Stimulated activated effector memory CD8-positive, alpha-beta T cell treated with anti-CD3 and anti-CD28 coated beads, Interleukin-12 subunit alpha, Interleukin-12 subunit beta, amount 100 ng/mL, for 72 hours (primary cell): ENCODE measurements around the gene RRBP1.

Experiments used
- ATAC-seq: fragments of 150-1000 bp; cut with Tn5 transposase; 2 replicates; pipeline ENCODE4 v1.10.0; 2021
- DNase-seq, 2 donors: peaks; one replicate each; pipeline ENCODE4 v3.0.0; 2021 to 2022; ENCODE audit warnings: low spot score in 2 of 2
- H3K27ac Mint-ChIP-seq: one replicate; pipeline ENCODE4 v1.8.0; 2022; ENCODE audit warnings: mild to moderate bottlenecking, mixed read lengths
- H3K36me3 Mint-ChIP-seq: one replicate; pipeline ENCODE4 v1.8.0; 2022; ENCODE audit warnings: mild to moderate bottlenecking, mixed read lengths
- H3K4me1 Mint-ChIP-seq: one replicate; pipeline ENCODE4 v1.8.0; 2022; ENCODE audit warnings: mixed read lengths
- H3K4me3 Mint-ChIP-seq: one replicate; pipeline ENCODE4 v1.8.0; 2022; ENCODE audit warnings: mild to moderate bottlenecking, mixed read lengths
- H3K9me3 Mint-ChIP-seq: one replicate; pipeline ENCODE4 v1.8.0; 2022; ENCODE audit warnings: mixed read lengths

Gene RRBP1

DNA sequence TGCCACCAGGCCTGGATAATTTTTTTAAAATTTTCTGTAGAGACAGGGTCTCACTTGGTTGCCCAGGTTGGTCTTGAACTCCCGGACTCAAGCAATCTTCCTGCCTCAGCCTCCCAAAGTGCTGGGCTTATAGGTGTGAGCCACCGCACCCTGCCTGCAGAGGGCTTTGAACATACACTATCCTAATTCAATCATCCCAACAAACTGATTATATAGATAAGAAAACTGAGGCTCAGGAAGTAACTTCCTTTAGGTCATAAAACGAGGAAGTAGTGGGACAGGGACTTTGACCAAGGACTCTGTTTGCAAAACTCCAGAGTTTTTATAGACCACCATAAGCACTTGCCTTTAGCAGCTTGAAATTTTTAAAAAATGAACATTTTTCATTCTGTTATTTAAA, 12.7 kb upstream of the RRBP1 start:
- Mint-ChIP-seq H3K9me3 (no peaks in the 10 kb centered on the region), H3K4me3 (no peak overlapping the region), H3K4me1 (no peaks in the 10 kb centered on the region), H3K27ac (no peak overlapping the region), H3K36me3 (no peaks in the 10 kb centered on the region)
- ATAC-seq (no peak), DNase-seq (no peak)

DNA sequence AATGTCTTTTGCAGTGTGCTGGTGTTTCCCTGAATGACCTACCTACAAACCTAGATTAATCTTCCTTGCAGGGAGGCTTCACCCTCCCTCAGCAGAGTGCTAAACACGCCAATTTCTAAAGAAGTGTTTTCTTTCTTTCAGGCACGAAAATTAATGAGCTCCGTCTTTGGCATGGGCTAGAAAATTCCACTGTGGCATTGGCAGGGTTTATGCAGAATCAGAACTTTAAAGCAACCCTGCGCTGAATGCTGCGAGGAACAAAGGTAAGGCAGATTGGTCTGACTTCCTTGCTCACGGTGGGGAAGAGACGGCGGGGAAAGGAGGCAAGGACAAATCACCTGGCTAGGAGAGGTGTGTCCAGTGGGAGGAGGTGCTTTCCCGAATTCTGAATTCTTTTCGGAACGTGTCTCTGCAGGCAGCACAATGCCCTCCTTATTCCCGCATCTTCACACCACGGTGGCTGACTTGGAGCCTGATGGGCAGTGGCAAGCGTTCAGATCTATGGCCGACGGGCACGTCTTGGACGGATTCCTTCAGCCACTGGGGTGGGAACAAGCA, 11.5 kb upstream of the RRBP1 start:
- H3K9me3 Mint-ChIP-seq, result no peaks in the 10 kb centered on the region
- no peak overlapping the region for H3K4me3 Mint-ChIP-seq

DNA sequence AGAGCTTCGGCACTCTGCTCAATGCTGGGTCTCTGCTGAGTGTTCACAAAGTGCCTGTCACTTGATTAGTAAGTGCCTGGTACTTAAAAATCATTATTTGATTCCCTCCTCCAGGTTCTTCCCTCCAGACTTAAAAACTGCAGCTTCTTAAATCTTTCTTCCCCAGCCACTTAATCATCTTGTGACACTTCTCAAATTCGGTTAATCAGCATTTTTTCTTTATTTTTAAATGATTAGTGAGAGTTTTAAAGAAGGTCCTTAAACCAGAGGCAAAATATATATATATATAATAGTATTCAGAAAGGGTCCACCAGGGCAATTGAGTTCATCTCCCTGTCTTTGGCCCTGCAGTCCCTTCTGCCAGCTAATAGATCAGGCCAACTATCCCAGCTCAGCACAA, 9.7 kb upstream of the RRBP1 start:
- Mint-ChIP-seq H3K27ac (no peak overlapping the region), H3K4me3 (no peak overlapping the region), H3K36me3 (no peaks in the 10 kb centered on the region), H3K4me1 (no peaks in the 10 kb centered on the region), H3K9me3 (no peaks in the 10 kb centered on the region)
- DNase-seq (no peak), ATAC-seq (no peak)

More for the DNA sequence above, 11.5 kb upstream of the RRBP1 start:
- ATAC-seq (no peak), DNase-seq (no peak)
- no peaks in the 10 kb centered on the region for H3K4me1 Mint-ChIP-seq
- H3K36me3 Mint-ChIP-seq, result no peaks in the 10 kb centered on the region
- no peak overlapping the region for H3K27ac Mint-ChIP-seq

DNA sequence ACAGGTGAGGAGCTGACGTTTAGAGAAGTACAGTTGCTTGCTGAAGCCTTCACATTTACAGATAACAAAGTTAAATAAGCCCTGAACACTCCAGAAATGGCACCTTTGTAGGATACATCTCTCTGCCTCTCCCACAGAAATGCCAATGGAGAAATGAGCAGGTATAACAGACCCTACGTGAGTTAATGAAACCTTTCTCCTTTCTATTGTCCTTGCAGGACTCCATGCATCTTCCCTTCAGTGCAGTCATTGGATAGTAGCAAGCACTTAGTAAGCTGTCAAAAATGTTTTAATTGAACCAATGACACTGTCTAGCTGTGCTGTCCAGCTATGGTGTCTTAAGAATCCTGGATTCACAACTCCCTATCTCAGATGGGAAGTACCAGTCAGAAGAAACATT, 8.1 kb upstream of the RRBP1 start:
- no peaks in the 10 kb centered on the region for H3K4me1 Mint-ChIP-seq
- no peak for DNase-seq
- no peak overlapping the region for H3K27ac Mint-ChIP-seq
- H3K4me3 Mint-ChIP-seq, result no peak overlapping the region
- no peaks in the 10 kb centered on the region for H3K36me3 Mint-ChIP-seq
- no peaks in the 10 kb centered on the region for H3K9me3 Mint-ChIP-seq
- no peak for ATAC-seq

DNA sequence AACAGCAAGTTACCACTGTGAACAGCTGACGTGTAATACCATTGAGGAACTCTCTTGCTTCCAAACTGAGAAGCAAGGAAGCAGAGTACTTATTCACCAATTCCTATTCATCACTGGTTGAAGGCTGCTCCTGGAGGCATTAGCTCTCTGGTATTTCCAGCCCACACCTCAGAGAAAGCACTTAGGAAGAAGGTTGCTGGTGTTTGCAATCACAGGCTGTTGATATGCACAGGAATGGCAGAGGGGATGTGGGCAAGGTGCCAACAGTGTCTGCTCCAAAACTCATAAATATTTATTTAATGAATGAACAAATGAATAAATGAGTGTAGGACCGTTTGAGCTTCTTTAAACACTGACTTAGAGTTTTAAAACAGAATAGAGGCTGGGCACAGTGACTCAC, 6.9 kb upstream of the RRBP1 start:
- Mint-ChIP-seq H3K36me3 (no peaks in the 10 kb centered on the region), H3K27ac (no peak overlapping the region), H3K9me3 (no peaks in the 10 kb centered on the region), H3K4me1 (no peaks in the 10 kb centered on the region), H3K4me3 (no peak overlapping the region)
- no peak for ATAC-seq
- no peak for DNase-seq

DNA sequence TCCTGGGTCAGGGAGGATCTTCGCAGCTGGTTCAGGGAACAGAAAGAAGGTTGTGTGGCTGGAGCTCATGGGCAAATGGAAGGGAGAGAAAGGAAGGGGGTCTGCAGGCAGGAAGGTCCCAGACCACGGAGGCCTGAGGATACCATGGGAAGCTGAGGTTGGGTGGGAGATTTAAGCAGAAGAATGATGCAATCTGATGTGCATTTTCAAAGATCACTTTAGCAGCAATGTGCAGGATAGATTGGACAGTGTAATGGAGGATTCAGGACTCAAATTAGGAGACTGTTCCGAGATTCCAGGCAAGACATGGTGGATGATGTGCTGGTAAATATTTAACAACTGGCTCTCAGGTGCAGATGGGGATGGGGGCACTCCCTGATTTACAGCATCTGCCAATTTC, 5.8 kb upstream of the RRBP1 start:
- DNase-seq, result no peak
- no peaks in the 10 kb centered on the region for H3K36me3 Mint-ChIP-seq
- H3K27ac Mint-ChIP-seq, result no peak overlapping the region
- peaks cover 7% of the 10 kb centered on the region for H3K4me1 Mint-ChIP-seq
- no peak for ATAC-seq
- H3K4me3 Mint-ChIP-seq, result no peak overlapping the region
- no peaks in the 10 kb centered on the region for H3K9me3 Mint-ChIP-seq

DNA sequence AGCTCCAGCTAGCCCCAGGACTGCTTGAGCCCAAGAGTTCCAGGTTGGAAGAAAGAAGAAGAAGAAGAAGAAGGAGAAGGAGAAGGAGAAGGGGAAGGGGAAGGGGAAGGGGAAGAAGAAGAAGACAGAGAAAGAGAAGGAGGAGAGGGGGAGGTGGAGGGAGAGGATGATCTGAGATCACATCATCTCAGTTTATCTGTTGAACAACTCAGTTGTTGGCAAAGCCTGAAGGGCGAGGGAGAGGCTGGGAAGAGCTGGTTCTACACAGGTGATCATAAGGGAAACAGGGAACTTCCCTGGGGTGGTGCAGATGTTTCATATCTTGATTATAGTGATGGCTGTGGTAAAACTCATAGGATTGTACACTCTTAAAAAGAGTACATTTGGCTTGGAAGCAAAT, 3.1 kb upstream of the RRBP1 start:
- no peak overlapping the region for H3K27ac Mint-ChIP-seq
- ATAC-seq, result no peak
- H3K36me3 Mint-ChIP-seq, result peaks cover 3% of the 10 kb centered on the region
- H3K9me3 Mint-ChIP-seq, result no peaks in the 10 kb centered on the region
- H3K4me3 Mint-ChIP-seq, result no peak overlapping the region
- no peak for DNase-seq
- peaks cover 17% of the 10 kb centered on the region for H3K4me1 Mint-ChIP-seq

DNA sequence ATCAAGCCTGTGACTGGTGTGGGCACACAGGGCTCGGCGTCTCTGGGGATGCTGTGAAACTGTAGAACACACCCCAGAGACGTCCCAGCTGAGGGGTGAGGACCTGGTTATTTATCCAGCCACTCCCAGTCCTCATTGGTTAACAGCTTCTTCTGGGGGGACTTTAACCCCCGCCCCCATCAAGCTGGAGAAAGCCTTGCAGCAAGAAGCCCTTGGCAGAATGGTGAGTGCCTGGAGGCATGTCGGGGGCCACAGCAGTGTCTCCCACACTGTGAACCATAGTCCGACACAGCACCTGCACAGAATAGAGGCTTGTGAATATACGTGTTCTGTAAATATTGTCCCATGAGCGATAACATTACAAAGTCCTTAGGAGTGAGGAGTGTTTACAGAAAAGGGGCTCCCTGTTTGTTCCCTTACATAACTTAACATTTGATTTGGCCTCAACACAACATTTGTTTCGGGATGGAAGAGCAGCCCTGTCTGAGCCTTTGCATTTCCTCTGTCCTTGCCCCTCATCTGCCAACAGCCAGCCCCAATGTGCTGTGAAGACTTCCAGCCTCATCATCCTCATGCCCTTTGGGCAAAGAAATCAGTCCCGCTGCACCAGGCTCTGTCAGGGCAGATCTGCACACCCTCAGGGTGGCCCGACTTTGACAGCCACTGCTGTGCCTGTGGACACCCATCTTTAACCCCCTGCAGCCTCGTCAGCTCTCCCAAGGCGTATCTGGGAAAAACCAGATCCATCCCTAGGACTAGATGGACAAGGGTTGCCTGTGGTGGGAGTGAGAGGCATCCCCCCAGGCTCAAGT, 2.2 kb upstream of the RRBP1 start:
- Mint-ChIP-seq H3K9me3 (no peaks in the 10 kb centered on the region), H3K4me1 (peaks cover 24% of the 10 kb centered on the region), H3K27ac (no peak overlapping the region), H3K4me3 (no peak overlapping the region), H3K36me3 (peaks cover 11% of the 10 kb centered on the region)
- ATAC-seq, result no peak
- no peak for DNase-seq

DNA sequence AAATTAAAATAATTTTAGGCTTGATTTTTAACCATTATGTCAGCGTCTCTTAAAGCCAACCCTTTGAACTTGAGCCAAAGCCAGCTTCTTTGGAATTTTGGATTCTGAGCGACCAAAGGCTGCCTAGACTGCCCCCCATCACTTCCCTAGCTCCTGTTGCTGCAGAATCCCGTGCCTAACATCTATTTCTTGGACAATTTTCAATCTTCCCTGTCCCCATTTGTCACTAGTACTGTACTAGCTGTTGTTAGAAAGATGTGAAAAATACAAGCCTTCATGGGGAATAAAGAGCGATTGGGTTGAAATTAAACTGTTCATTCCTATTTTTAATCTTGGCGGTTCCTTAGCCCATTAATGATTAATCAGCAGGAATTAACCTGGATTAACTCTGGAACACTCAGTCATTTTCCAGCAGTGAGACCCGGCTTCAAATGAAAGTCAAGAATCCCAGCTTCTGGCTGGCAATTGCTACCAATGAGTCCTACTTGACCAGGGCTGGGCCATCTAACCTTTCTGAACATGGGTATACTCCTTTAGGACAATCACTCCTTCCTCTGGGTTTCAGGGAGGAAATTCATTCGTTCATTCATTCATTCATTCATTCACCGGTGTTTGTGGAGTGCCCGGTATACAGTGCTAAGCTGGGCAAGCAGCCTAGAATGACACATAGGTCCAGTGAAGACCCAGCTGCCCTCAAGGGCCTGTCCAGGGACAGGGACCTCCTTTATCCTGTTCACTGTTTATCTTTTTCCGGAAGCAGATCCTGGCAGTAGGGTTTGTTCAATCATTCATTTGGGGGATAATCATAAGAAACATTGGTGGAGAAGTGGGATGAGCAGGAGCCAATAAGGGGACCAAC, 1.4 kb upstream of the RRBP1 start:
- H3K27ac Mint-ChIP-seq, result no peak overlapping the region
- H3K4me3 Mint-ChIP-seq, result peak overlapping the region; percentile 72

DNA sequence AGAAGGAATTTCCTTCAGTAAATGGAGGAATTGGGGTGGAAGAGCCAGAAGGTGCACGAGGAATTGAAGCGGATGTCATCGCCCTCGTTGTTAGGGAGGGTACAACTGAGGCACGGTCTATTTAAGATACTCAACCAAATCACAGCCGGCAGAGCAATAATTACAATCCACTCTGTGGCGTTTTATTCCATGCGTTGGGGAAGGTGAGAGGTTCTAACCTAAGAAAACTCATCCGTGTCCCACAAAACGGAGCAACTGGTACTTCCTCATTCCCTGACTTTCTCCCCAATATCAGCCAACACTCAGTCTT, 802 bp upstream of the RRBP1 start:
- Mint-ChIP-seq H3K9me3 (no peaks in the 10 kb centered on the region), H3K27ac (peak overlapping the region; percentile 82), H3K4me3 (peak overlapping the region; percentile 72), H3K4me1 (peaks cover 28% of the 10 kb centered on the region), H3K36me3 (peaks cover 11% of the 10 kb centered on the region)
- ATAC-seq (no peak), DNase-seq (no peak)

More for the DNA sequence above, 1.4 kb upstream of the RRBP1 start:
- DNase-seq (no peak), ATAC-seq (no peak)
- no peaks in the 10 kb centered on the region for H3K9me3 Mint-ChIP-seq
- peaks cover 11% of the 10 kb centered on the region for H3K36me3 Mint-ChIP-seq
- peaks cover 24% of the 10 kb centered on the region for H3K4me1 Mint-ChIP-seq

DNA sequence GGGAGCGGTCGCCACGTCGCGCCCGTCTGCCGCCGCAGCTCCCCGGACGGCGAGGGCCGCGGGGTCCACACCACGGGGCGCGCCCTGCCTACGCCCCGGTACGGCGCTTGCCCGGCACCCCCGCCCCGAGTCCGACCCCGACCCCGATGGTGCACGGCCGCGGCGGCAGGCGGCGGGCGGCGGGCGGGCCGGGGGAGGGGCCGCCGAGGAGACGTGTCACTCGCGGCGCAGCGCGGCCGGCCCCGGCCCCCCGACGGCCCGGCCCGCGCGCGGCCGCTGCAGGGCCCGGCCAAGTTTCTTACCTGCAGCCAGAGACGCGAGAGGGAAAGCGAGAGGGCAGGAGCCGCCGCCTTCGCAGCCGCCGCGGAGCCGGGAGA, 328 bp downstream of the RRBP1 start:
- DNase-seq, result no peak
- peaks cover 28% of the 10 kb centered on the region for H3K4me1 Mint-ChIP-seq
- peaks cover 11% of the 10 kb centered on the region for H3K36me3 Mint-ChIP-seq
- ATAC-seq, result peak; percentile 3
- peak overlapping the region; percentile 72 for H3K4me3 Mint-ChIP-seq
- H3K27ac Mint-ChIP-seq, result peak overlapping the region; percentile 82
- no peaks in the 10 kb centered on the region for H3K9me3 Mint-ChIP-seq

DNA sequence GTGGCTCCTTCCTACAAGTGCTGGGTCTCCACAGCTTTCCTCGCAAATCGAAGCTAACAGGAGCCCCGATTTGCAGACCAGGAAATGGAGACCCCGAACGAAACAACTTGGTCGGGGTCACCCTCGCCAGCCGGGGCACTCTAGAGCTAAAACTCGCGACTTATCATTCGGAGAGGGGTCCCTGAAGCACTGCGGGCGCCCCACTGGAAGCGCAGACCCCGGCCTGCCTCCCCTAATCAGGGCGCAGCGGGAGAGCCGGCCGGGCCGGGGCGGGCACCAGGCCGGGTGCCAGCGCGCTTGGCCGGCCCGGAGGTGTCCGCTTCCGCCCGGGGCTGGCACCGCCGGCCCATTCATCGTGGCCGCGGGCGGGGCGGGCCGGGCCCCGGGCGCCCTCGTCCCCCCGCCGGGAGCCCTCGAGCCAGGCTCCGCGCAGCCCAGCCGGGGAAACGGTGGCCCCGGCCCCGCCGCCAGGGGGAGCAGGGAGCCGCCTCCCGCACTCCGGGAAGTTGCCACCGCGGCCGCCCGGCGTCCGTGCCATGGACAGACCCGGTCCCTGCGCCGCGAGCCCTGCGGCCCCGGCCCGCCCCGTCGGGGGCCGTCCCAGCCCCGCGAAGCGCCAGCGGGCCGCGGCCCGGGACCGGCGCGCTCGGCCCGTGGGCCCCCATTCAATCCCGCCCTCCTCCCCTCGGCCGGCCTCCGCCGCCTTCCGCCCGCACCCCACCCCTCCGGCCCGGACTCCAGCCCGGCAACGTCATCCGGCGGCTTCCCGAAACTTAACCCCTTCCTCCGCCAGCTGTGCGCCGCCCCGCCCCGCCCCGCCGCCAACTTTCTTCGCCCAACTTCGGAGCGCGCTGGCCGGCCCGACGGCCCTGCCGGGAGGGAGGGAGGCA, 961 bp downstream of the RRBP1 start:
- Mint-ChIP-seq H3K27ac (peak overlapping the region; percentile 89), H3K36me3 (peaks cover 11% of the 10 kb centered on the region), H3K4me1 (peaks cover 31% of the 10 kb centered on the region), H3K4me3 (peak overlapping the region; percentile 64), H3K9me3 (no peaks in the 10 kb centered on the region)
- ATAC-seq (peak; percentile 60), DNase-seq (peak; percentile 80 to 88)

DNA sequence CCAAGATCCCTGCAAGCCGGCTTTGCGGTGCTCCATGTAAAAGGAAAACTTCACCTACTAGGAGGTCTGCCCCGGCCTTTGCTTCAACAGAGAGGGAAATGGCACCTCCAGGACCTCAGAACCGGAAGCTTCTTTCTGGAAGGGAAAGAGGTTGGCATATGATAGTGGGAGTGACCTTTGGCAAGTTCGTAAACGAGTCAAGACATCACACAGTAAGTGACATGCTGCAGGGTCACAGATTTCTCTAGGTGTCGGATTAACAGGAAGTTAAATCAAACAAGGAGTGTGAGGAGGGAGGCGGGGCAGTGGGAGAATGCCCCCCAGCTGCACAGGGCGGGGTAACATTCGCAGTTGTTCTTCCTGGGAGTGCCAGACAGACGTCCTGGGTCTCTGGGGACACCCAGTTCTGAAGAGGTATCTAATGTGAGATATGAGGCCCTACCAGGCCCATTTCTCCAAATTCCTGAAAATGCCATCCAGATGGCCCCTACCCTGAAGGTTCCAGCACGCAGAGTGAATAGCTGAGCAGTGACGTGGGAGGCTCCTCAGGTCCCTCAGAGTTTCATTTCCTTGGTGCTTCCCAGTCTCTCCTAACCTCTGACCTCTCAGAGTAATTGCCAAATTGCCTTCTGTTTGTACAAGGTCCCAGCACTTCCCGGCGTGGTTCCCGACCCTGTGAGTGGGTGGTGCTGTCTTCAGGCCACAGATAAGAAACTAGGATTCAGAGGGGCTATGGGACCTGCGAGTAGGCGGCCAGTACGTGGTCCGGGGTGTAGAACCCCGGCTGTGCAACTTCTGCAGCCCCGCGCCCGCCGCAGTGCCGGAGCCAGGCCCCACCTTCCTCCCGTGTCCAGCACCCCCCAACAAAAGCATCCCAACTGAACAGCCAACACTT, 1.9 kb downstream of the RRBP1 start:
- no peaks in the 10 kb centered on the region for H3K9me3 Mint-ChIP-seq
- DNase-seq (no peak), ATAC-seq (no peak)
- peak overlapping the region; percentile 64 for H3K4me3 Mint-ChIP-seq
- H3K36me3 Mint-ChIP-seq, result peaks cover 11% of the 10 kb centered on the region
- peak overlapping the region; percentile 89 for H3K27ac Mint-ChIP-seq
- H3K4me1 Mint-ChIP-seq, result peaks cover 40% of the 10 kb centered on the region

DNA sequence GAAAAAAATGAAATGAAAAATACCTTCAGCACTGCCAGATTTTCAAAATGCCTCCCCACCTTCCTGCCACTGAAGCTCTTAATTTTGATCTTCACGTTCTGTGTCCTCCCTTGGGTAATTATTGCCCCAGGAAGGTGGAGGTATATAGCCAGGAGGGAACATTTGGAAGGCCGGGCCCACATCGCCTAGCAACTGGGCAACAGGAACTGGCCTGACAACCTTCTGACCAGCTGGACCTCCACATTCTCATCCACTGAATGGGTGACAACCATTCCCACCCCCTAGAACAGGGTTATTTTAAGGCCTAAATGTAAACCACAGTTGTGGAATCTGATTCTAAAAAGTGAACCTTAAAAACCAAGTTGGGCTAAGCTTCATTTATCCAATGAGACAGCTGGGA, 3.2 kb downstream of the RRBP1 start:
- Mint-ChIP-seq H3K4me3 (no peak overlapping the region), H3K27ac (no peak overlapping the region)

More for the DNA sequence above, 3.2 kb downstream of the RRBP1 start:
- Mint-ChIP-seq H3K36me3 (peaks cover 15% of the 10 kb centered on the region), H3K9me3 (no peaks in the 10 kb centered on the region), H3K4me1 (peaks cover 41% of the 10 kb centered on the region)
- no peak for DNase-seq
- no peak for ATAC-seq
